D721Med (cell line): Measurements from ENCODE around the gene SCD.

Experiments
- DNase-seq: peaks from one replicate; pipeline ENCODE4 v3.0.0; 2011; ENCODE audit warnings: low spot score; ENCODE audit not compliant: insufficient read length
- FAIRE-seq: peaks from 2 replicates; lab custom pipeline; 2011; peaks lifted over from hg19 to GRCh38; lab: Jason Lieb, UNC
- TF ChIP-seq, protein P1 (sequence below): IDR thresholded peaks from 2 replicates; pipeline ENCODE4 v1.5.1; 2012; ENCODE audit warnings: mild to moderate bottlenecking, control low read depth; ENCODE audit not compliant: insufficient read depth; ENCODE audit errors: missing control alignments

SCD gene

GRCh38 chr10:100340948-100341847 is 5.8 kb upstream of the SCD start:
- DNase-seq: no peak
- FAIRE-seq: no peak
- TF ChIP-seq, protein P1, sequence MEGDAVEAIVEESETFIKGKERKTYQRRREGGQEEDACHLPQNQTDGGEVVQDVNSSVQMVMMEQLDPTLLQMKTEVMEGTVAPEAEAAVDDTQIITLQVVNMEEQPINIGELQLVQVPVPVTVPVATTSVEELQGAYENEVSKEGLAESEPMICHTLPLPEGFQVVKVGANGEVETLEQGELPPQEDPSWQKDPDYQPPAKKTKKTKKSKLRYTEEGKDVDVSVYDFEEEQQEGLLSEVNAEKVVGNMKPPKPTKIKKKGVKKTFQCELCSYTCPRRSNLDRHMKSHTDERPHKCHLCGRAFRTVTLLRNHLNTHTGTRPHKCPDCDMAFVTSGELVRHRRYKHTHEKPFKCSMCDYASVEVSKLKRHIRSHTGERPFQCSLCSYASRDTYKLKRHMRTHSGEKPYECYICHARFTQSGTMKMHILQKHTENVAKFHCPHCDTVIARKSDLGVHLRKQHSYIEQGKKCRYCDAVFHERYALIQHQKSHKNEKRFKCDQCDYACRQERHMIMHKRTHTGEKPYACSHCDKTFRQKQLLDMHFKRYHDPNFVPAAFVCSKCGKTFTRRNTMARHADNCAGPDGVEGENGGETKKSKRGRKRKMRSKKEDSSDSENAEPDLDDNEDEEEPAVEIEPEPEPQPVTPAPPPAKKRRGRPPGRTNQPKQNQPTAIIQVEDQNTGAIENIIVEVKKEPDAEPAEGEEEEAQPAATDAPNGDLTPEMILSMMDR: no peak

- FAIRE-seq (no peak), DNase-seq (peak; percentile 67)
- TF ChIP-seq, protein P1: peak; percentile 60
Measured at GRCh38 chr10:100341953-100342626, 4.9 kb upstream of the SCD start.

DNA sequence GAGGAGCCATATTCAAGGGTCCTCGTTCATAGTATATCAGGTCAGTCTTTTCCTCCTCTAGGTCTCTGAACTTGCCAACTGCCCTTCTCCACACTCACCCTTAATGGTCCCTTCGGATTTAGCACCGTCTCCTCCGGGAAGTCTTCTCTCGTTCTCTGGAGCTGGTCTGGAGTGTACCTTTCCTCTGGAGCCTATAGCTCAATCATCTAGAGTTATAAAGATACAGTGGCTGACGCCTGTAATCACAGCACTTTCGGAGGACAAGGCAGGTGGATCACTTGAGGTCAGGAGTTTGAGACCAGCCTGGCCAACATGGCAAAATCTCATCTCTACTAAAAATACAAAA is 4.4 kb upstream of the SCD start:
- no peak for DNase-seq

DNA sequence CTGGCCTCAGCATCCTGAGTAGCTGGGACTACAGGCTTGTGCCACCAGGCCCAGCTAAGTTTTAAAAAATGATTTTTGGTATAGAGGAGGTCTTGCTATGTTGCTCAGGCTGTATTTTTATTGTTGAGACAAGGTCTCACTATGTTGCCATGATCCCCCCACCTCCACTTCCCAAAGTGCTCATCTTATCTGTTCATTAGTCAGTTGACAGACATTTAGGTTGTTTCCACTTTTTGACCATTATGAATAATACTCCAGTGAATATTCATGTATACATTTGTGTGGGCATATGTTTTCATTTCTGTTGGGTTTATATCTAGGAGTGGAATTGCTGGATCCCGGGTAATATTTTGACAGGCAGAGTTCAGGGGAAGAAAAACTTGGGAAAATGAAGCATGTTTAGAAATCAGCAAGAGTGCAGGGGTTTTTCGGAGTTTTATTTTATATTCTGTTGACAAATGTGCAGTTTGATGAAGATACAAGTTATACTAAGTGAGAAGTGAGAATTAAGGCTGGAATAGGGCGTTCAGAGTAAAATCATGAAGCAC is 2.7 kb upstream of the SCD start:
- DNase-seq (no peak), FAIRE-seq (no peak)
- TF ChIP-seq, protein P1: no peak

More for the DNA sequence above, 4.4 kb upstream of the SCD start:
- FAIRE-seq: no peak
- TF ChIP-seq, protein P1: no peak

GRCh38 chr10:100345570-100346330 is 1.3 kb upstream of the SCD start:
- no peak for DNase-seq
- FAIRE-seq: no peak
- TF ChIP-seq, protein P1: no peak

DNA sequence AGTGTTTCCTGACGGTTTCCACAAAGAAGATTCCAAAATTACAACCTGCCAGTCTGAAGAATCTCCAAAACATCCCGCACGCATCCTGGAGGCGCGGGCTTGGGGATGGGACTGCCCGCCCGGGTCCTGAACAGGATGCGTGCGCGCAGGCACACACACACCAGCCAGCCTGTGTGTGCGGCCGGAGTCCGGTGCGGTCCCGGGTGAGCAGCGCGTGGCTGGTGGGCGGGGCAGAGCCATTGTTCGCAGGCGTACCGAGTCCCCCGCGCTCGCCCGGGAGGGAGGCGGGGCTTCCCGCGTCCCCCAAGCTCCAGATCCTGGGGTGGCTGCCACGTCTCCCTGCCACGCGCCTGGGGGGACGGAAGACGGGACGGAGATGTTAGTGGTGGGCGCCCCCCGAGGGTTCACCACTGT is 675 bp upstream of the SCD start:
- no peak for FAIRE-seq
- TF ChIP-seq, protein P1: no peak
- peak; percentile 53 for DNase-seq
